NCI-H1105 (cell line): ENCODE results near the gene KCNQ5.

Source experiments
- DNase-seq: peaks from one replicate; lab custom pipeline; 2025; lab: John Stamatoyannopoulos, UW

KCNQ5 gene

DNA sequence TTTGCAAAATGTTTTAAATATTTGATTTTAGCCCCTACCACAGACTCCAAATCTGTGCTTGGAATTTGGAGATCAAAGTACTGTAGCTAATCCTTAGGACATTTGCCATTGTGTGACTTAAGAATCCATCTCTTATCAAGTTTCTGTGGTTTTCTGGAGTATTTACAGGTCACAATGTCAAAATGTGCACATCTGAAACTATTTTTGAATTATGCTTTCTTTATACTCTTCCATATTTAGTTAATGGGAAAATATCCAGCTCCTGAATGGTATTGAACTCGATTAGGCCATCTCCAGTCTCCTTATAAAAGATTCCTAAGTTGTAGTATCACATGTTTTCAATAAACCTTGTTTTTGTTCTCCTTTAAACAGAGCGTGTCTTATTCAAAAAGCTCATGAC is 441.0 kb downstream of the KCNQ5 start:
- no peak for DNase-seq

DNA sequence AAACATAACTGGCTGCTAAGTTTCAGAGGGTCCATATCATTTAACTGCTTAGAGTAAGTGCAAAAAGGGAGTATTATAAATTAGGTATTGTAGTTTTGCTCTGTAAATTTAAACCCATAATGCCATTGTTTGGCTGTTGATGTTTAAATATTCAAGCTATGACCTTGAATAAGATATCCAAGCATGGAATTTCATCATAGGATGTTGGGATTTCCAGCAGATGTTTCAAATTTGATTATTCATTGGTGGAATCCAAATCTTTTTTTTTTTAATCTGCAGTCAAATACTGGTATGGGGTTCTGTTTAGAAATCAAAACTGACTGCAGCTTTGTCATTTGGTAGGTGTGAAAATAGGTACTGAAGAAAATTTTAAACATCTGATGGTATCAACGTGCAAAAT is 442.4 kb downstream of the KCNQ5 start:
- DNase-seq = no peak

DNA sequence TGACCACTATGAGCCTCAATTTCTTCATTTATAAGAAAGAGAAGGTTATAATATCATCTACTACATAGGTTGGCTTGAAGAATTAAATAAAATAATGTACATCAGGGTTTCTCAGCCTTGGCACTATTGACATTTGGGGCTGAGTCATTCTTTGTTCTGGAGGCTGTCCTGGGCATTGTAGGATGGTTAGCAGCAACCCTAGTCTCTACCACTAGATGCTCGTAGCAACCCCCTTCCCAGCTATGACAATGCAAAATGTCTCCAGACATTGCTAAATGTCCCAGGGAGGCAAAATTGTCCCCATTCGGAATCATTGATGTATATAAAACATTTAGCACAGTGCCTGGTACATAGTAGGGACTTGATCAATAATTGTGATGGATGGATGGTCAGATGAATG is 451.4 kb downstream of the KCNQ5 start:
- DNase-seq = no peak

DNA sequence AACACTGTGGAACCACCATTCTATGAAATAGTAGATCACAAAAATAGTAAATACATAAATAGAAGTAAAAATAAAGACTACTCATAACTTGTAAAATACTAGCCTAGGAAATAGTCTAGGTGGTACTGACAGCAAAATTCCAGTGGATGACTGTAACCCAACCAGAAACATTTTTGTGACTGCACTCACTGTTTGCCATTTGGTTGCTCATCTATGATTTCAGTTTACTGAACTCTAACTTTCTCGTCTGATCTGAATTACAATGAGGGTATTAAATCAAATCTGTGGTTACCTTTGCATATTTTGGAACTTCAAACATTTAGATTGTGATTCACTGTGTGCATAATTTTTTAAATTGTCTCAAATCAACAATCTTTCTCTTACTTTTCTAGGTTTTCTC is 452.3 kb downstream of the KCNQ5 start:
- no peak for DNase-seq

DNA sequence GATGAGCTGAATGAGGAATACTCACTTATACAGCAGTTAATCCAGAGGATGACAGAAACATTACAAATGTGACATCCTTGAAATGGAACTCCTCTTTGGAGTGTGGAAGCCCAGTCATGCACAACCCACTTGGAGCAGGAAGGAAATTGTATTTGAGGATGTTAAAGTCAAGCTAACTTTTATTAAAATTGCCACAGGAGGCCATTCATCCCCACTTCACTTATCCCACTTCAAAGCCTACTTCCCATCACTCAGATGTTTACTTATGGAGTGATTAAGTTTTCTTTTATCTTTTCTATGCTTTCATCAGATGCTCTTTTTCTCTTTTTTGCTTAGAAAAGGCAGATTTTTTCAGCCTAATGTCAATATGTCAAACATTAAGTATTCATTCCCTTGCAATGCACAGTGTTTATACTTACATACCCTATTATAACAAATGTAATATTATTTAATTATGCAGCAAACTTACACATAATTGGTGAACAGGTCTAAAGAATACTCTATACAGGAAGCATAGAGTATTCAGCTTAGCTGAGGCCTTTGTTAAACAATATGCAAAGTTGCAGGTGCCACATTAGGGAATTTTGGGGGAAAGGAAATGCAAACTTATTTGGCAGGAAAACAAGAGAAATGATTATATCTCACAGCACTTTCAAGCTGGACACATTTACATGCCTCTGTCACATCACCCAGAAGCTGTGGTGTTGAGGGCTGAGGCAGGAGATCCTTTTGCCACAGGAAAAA is 454.5 kb downstream of the KCNQ5 start:
- no peak for DNase-seq

DNA sequence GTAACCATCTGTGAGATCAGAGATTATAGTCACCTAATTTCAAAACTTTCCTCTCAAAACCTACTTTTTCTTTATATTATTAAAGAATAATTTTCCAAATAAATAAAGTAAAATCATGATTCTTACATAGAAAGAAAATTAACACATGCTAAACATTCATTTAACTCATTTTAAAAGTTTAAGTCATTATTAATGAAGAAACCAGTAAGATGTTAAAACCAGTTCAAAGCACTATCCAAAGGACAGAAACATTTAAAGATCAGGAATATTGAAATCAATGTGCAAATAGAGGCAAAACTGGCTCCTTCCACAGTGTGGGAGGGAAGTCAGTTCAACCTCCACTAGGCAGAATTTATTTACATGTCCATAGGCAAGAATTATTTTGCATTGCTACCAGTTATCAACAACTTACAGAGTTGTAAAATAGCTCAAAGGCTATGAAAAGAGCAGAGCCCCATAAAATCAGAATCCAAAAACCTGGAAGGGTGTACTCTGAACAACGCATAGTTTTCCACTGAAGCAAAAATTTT is 456.5 kb downstream of the KCNQ5 start:
- DNase-seq = no peak

DNA sequence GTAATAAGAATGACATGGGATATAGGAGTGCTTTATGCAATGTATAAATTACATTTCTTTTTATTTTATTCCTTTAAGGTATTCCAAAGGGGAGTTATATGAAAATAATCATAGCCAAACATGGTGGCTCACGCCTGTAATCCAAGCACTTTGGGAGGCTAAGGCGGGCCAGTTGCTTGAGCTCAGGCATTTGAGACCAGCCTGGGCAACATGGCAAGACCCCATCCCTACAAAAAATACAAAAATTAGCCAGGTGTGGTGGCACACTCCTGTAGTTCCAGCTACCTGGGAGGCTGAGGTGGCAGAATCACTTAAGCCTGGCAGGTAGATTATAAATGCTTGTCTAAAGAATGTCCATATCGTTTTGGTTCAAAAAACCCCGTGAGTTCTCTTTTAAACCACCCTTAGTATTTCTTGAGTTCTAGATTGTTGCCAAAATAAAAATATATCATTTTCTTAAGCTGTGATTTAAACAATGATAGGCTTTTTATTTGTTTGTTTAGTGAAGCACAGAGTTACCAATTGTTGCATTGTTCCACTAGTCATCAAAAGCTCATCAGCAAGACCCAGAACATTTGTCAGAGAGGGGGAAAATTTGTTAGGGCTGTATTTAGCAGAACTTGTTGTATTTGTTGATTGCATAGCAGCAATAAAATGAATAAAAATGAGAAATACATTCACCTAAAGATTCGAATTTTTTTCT is 457.2 kb downstream of the KCNQ5 start:
- DNase-seq = no peak

DNA sequence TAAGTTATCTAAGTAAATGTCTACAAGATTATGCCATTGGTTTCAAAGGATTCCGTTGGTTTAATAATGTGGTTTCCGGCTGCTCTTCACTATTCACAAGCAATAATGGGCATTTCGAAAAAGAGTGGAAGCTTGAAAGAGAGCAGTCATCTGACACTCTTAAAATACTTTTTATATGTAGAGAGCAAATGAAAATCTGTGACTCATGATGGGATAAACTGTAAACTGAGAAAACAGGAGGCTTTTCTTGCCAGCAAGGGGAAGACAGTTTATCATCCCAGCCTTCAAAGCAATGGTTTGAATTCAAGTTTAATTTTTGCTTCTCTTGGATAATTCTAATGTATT is 457.7 kb downstream of the KCNQ5 start:
- no peak for DNase-seq

DNA sequence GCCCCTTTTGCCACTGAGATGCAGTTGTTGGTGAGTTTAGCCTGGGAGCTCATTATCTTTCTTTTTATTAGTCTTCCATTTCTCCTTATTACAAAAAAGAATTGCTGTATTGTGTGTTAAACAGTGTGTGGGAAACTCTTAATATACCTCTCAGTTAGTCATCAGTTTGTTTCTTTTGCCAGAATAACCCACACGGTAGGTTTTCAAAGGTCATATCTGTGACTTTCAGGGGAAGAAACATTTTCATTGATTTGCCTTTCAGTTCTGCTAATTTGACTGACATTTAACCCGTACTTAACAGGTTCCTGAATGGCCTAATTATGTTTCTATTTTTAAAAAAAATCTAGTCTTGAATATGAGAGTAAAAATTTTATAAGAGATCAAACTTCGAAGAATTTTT is 458.1 kb downstream of the KCNQ5 start:
- DNase-seq = no peak

DNA sequence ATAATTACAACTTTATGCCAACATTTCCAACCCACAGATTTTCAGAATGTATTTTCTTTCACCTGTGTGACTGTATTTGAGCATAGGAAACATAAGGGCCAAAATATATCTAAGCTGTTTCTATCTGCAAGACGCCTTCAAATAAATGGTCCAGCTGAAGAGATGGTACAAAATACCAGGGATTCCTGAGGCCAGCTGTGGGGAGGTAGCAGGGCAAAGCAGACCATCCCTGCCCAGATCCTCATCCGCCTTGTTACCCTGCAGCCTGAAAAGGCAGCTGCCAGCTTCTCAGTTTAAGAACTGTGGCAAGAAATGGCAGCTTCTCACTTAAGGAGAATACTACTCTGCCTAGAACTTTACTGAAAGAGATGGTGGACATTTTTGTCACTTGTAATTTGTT is 460.1 kb downstream of the KCNQ5 start:
- no peak for DNase-seq

DNA sequence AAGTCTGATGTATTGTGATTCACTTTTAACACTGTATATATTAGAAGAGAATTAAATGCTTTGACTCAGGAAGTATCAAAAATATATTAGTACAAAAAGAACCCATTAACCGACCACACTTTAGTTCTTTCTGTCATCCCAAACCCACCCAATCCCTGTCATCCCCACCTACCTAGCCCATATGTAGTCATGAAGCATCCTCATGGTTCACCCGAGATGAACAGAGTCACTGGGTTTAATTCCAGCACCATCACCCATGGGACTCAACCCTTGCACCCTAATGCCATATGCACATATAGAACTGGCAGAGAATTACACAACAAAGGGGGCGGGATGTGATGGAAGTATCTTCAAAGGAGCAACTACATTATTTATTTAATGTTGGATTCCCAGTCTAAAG is 462.0 kb downstream of the KCNQ5 start:
- DNase-seq = no peak

DNA sequence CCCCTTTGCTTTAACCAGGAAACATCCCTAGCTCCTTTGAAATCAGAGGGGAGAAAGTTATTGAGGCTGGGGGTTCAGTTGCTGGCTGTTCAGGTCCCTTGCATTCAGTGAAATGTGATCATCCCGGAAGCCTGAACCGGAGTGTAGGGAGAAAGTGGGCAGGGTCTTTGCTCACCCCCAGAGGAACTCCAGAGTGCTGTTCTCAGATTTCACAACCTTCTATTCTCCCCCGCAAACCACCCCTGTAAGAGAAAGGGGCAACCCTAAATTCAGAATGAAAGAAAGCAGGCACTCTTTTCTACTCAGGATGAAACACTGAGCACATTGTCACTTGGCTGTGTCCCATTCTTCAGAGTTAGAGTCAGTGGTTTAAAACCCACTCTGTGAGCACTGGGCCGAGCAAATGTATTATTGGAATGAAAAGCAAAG is 463.6 kb downstream of the KCNQ5 start:
- DNase-seq = no peak

DNA sequence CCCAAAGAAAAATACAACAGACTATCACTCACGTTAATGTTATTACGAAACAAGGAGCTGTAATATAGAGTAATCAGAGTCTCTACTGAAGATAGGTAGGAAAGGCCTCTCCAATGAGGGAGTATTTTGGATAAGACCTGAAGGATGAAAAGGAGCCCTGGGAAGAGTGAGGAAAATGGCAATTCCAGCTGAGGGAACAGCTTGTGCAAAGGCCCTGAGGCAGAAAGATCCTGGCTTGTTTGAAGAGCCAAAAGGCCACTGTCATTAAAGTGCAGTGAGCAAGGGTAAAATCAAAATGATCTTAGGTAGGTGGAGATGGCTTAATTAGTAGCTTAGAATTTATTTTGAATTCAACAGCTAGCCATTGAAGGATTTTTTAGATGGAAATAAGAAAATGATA is 464.9 kb downstream of the KCNQ5 start:
- DNase-seq = no peak

DNA sequence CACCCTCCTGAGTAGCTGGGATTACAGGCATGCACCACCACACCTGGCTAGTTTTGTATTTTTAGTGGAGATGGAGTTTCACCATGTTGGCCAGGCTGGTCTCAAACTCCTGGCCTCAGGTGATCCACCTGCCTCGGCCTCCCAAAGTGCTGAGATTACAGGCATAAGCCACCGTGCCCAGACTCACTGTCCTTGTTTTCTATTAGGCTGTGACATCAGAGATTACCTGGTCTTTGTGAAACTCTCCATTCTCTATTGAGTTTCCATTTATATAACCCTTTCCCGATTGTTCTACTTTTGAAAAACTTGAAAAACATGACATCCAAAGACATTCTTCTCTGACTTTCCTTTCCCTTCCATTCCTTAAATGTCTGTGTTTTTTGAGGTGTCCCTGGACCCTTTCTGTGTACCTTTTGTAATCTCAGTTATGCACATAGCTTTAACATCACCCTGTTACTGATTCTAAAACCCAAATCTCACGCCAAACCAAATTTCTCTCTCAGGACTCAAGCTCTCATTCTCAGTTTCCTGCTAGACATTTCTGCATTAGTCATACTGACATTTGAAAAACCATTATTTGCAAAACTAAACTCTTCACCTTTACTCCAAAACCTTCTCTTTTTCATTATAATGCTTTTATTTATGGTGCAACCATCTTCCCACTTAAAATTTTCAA is 466.4 kb downstream of the KCNQ5 start:
- DNase-seq = no peak

DNA sequence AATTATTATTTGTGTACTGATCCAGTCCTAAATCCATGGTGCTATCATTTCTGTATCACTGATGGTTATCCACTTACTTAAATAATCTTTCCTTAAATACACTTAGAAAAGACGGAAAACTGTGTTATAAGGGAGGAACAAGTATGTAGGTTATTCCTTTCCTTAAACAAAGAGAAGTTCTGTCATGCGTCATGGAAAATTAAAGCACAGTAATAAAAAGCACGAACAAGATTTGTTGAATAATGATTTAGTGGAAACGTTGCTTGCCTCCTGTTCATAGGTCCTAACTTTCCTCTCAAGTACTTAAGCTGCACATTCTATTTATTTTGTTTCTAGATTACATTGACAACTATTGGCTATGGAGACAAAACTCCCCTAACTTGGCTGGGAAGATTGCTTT is 483.1 kb downstream of the KCNQ5 start:
- no peak for DNase-seq

DNA sequence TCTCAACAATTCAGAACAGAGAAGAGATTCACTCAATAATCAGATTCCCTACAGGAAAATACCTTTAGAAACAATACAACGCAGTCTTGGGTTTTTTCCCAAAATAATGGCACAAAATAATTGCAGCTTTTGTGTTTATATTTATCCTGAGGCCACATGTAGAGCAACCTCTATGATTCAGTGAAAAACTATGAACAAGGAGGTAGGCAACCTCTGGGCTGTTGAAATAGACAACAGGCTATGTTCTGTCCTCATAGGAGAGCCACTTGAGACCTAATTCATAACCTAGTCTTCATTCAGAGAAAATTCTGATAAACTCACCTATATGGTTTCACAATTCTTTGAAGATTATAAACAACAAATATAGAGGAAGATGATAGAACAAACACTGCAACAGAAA is 485.2 kb downstream of the KCNQ5 start:
- no peak for DNase-seq

DNA sequence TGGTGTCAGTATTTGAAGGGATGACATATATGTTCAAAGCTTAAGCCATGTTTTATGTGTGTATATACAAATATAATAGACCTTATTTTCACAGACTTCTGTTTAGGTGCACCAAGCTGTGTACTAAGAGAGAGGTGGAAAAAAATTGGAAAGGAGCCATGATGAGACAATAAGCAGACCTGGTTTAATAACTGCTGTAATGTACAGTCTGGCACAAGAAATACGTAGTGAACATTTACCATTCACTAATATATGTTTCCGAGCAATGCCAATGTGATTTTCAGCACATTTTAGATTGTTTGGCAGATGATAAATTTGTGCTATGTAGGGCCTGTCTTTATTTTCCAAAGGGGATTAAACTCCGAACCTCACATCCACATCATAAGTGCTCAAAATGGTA is 487.1 kb downstream of the KCNQ5 start:
- no peak for DNase-seq

DNA sequence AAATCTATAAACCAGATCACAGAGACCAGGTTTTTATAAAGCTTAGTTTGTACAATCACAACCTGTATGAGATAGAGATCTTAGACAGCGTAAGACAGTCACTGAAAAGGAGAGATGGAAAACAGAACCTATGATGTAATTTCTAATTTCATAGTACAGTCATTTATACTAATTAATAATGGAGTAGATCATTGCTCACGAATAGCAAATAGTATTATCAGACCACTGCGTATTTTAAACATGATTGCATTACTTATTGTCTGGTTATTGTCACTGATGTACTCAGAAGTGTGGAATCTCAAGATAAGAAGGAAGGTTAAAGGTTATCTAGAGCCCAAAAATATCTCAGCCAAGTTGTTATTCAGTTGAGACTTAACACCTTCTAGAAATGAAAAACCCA is 487.8 kb downstream of the KCNQ5 start:
- DNase-seq = no peak

DNA sequence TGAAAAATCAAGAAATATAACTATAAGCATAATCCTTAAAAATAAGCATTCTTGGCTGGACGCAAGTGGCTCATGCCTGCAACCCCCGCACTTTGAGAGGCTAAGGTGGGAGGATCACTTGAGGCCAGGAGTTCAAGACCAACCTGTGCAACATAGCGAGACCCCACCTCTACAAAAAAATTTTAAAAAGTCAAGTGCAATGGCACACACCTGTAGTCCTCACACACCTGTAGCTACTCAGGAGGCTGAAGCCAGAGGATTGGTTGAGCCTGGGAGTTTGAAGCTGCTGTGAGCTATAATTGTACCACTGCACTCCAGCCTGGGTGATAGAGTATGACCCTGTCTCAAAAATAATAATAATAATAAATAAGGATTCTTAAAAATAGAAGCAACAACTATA is 494.5 kb downstream of the KCNQ5 start:
- DNase-seq = no peak

DNA sequence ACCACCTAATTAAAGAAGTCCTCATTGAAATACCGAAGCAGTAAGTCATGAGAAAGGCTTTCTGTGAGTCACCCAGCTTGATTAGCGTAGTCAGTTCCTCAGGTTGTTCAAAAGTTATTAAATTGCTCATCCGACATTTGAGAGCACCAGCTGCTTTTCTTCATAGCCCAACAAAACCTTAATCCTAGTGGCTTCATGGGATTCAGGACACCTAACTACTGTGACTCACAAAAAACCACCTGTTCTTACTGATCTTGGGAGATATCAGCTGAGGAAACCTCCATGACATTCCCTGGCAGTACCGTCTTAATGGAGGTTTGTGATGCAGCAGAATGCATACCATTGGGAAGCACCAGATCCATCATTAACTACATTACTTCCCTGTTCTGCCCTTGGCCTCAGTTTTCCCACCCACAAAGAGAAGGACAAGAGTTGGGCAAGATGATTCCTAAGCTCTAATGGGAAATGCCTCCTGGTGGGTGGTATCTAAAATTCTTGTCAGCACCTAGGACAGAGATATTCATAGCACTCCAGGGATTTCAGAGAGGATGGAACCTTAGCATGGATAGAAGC is 499.6 kb downstream of the KCNQ5 start:
- no peak for DNase-seq

DNA sequence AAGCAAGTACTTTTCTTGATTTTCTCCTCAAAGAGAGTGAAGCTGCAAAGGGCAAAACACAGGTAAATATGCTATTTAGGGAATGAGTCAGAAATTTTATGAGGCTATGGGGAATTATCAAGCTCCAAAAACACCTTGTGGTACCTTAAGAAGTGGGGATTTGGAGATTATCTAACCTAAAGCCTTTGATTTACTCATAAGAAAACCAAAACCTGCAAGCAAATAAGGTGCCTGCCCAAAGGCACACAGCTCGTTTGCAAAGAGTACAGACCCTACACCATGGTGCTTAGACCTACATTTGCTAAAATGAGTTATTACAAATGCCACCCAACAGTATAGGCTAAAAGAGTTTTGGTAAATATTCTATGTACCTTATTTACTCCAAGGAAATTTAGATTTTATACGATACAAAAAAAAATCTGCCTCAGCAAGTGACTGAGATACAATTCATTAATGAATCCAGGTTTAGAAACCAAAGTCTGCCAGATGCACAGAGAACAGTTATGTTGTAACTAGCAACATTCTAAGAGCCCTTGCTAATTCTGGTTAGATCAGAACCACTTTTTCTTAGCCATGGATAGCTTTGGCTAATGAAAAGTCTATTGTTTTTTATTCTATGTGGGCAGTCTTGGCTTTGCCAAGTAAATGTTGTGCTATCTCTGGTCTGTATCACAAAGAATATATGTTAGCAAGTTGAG is 501.9 kb downstream of the KCNQ5 start:
- no peak for DNase-seq
